Measurements from ENCODE around the gene DPP4. TPM values are rescaled to one million over a fixed set of nuclear protein-coding genes. Genes with fewer than 3 reads are reported as not detected.

The DPP4 gene
- total RNA-seq, 1 donor, result 130 TPM

- TF ChIP-seq CTCF (IDR thresholded peaks at IDR 0.05; ENCODE audit: insufficient read depth, low read depth, low read length), result no peak
- H3K4me3 ChIP-seq (ENCODE audit: low read depth, low read length), result no peak overlapping the region
- DNase-seq (ENCODE audit: low read depth), result no peak
Observed at GRCh38 chr2:162006337-162006736, 67.7 kb downstream of the DPP4 start.

GRCh38 chr2:162004031-162004430, 70.0 kb downstream of the DPP4 start:
- H3K4me3 ChIP-seq (ENCODE audit: low read depth, low read length), result no peak overlapping the region
- no peak for TF ChIP-seq CTCF (IDR thresholded peaks at IDR 0.05; ENCODE audit: insufficient read depth, low read depth, low read length)
- DNase-seq (ENCODE audit: low read depth), result no peak

- H3K4me3 ChIP-seq (ENCODE audit: low read depth, low read length), result no peak overlapping the region
- no peak for DNase-seq (ENCODE audit: low read depth)
- no peak for TF ChIP-seq CTCF (IDR thresholded peaks at IDR 0.05; ENCODE audit: insufficient read depth, low read depth, low read length)
Observed at GRCh38 chr2:162002623-162003235, 71.3 kb downstream of the DPP4 start.

- DNase-seq (ENCODE audit: low read depth), result no peak
- no peak overlapping the region for H3K4me3 ChIP-seq (ENCODE audit: low read depth, low read length)
- peak; percentile 1 for TF ChIP-seq CTCF (IDR thresholded peaks at IDR 0.05; ENCODE audit: insufficient read depth, low read depth, low read length)
Observed at GRCh38 chr2:162000431-162000830, 73.6 kb downstream of the DPP4 start.

GRCh38 chr2:161999321-161999720, 74.7 kb downstream of the DPP4 start:
- TF ChIP-seq CTCF (IDR thresholded peaks at IDR 0.05; ENCODE audit: insufficient read depth, low read depth, low read length), result no peak
- H3K4me3 ChIP-seq (ENCODE audit: low read depth, low read length), result no peak overlapping the region
- no peak for DNase-seq (ENCODE audit: low read depth)

GRCh38 chr2:161998857-161999256, 75.2 kb downstream of the DPP4 start:
- no peak overlapping the region for H3K4me3 ChIP-seq (ENCODE audit: low read depth, low read length)
- no peak for DNase-seq (ENCODE audit: low read depth)
- no peak for TF ChIP-seq CTCF (IDR thresholded peaks at IDR 0.05; ENCODE audit: insufficient read depth, low read depth, low read length)

- no peak for DNase-seq (ENCODE audit: low read depth)
- H3K4me3 ChIP-seq (ENCODE audit: low read depth, low read length), result no peak overlapping the region
- TF ChIP-seq CTCF (IDR thresholded peaks at IDR 0.05; ENCODE audit: insufficient read depth, low read depth, low read length), result no peak
Observed at GRCh38 chr2:161997916-161998471, 76.0 kb downstream of the DPP4 start.

Data from fibroblast of villous mesenchyme (primary cell).